H1 (cell line): ENCODE measurements around the gene DCTD. TPM values are rescaled to one million over a fixed set of nuclear protein-coding genes. Genes with fewer than 3 reads are reported as not detected.

Experiments
- CTCF ChIA-PET: fragments of 300-600 bp; sonication (Branson Sonifier 250); formaldehyde crosslinking; loops from one replicate; lab custom pipeline; 2021; ENCODE audit not compliant: partially characterized antibody; lab: Charles Lee
- POLR2A ChIA-PET: fragments of 300-600 bp; sonication (Branson Sonifier 250); formaldehyde crosslinking; loops from one replicate; lab custom pipeline; 2021; ENCODE audit warnings: inconsistent platforms; ENCODE audit not compliant: partially characterized antibody; lab: Charles Lee
- DNase-seq, 2 experiments: peaks; one replicate each; pipeline versions ENCODE4 v3.0.0 to v3.0.0-alpha.2; 2010 to 2022; ENCODE audit warnings: low spot score in 2 of 2, low read depth in 1 of 2, mixed read lengths in 1 of 2
- FAIRE-seq: peaks from 2 replicates; lab custom pipeline; 2011; peaks lifted over from hg19 to GRCh38; lab: Jason Lieb, UNC
- H2AFZ ChIP-seq: 2 replicates; pipeline ENCODE4 v1.8.1; 2012; ENCODE audit warnings: low read length, inconsistent platforms
- H2AK5ac ChIP-seq: 2 replicates; pipeline ENCODE4 v1.6.1; 2013; ENCODE audit warnings: low read depth, low read length
- H2BK120ac ChIP-seq: replicated peaks from 2 replicates; pipeline ENCODE3; 2013; ENCODE audit warnings: low read depth, low read length, inconsistent platforms
- H2BK12ac ChIP-seq: 2 replicates; pipeline ENCODE4 v1.6.1; 2013; ENCODE audit warnings: low read depth, low read length
- H2BK15ac ChIP-seq: 2 replicates; pipeline ENCODE4 v1.6.1; 2013; ENCODE audit warnings: low read length
- H2BK20ac ChIP-seq: 2 replicates; pipeline ENCODE4 v1.6.1; 2013; ENCODE audit warnings: low read length
- H2BK5ac ChIP-seq: 2 replicates; pipeline ENCODE4 v1.6.1; 2013; ENCODE audit warnings: low read depth, low read length
- H3K14ac ChIP-seq: 2 replicates; pipeline ENCODE4 v1.6.1; 2013; ENCODE audit warnings: inconsistent platforms; ENCODE audit not compliant: insufficient read length
- H3K18ac ChIP-seq: 2 replicates; pipeline ENCODE4 v1.6.1; 2013; ENCODE audit warnings: low read length; ENCODE audit errors: extremely low read depth
- H3K23ac ChIP-seq: 2 replicates; pipeline ENCODE4 v1.6.1; 2013; ENCODE audit warnings: inconsistent platforms; ENCODE audit not compliant: insufficient read length
- H3K23me2 ChIP-seq: 2 replicates; pipeline ENCODE4 v1.6.1; 2013; ENCODE audit warnings: low read depth, low read length
- H3K27ac ChIP-seq: 2 replicates; pipeline ENCODE4 v1.6.1; 2011; ENCODE audit warnings: low read depth, low read length, inconsistent platforms
- H3K27me3 ChIP-seq, 4 experiments: replicated peaks in 1 of 4; 1 replicate in 1 of 4; 2 replicates in 3 of 4; pipeline versions ENCODE4 v1.6.1 to v1.8.1; 2011 to 2013; ENCODE audit warnings: low read length in 3 of 4, mild to moderate bottlenecking in 3 of 4, inconsistent platforms in 2 of 4, mixed read lengths in 2 of 4, moderate library complexity in 1 of 4; ENCODE audit not compliant: control insufficient read depth in 3 of 4, insufficient read depth in 3 of 4; ENCODE audit errors: extremely low read depth in 1 of 4
- H3K36me3 ChIP-seq, 4 experiments: 2 replicates each; pipeline versions ENCODE4 v1.6.1 to v1.8.1; 2011 to 2013; ENCODE audit warnings: mild to moderate bottlenecking in 4 of 4, low read length in 3 of 4, moderate library complexity in 2 of 4, control low read depth in 1 of 4, inconsistent platforms in 1 of 4; ENCODE audit not compliant: insufficient read depth in 4 of 4, control insufficient read depth in 2 of 4
- H3K4ac ChIP-seq: replicated peaks from 2 replicates; pipeline ENCODE3; 2013; ENCODE audit warnings: low read length, low read depth, mixed read lengths, inconsistent platforms; ENCODE audit not compliant: insufficient read length
- H3K4me1 ChIP-seq, 4 experiments: replicated peaks in 1 of 4; 1 replicate in 1 of 4; 2 replicates in 3 of 4; pipeline versions ENCODE4 v1.6.1 to v1.8.1; 2011 to 2013; ENCODE audit warnings: low read length in 3 of 4, inconsistent platforms in 2 of 4, mixed read lengths in 1 of 4; ENCODE audit not compliant: insufficient read depth in 4 of 4, control insufficient read depth in 3 of 4
- H3K4me2 ChIP-seq, 2 experiments: 2 replicates each; pipeline versions ENCODE4 v1.6.1 to v1.8.1; 2011 to 2013; ENCODE audit warnings: low read depth in 2 of 2, low read length in 2 of 2, control low read depth in 1 of 2, inconsistent platforms in 1 of 2, mild to moderate bottlenecking in 1 of 2; ENCODE audit not compliant: insufficient read depth in 1 of 2
- H3K4me3 ChIP-seq, 4 experiments: fragments of 200-600, 300-600 bp in 1 of 4; sonication (generic), shearing (Covaris generic), sonication (Bioruptor Twin) in 1 of 4; 2 replicates each; pipeline versions ENCODE4 v1.5.1 to v1.8.1; 2011 to 2016; ENCODE audit warnings: low read length in 4 of 4, low read depth in 3 of 4, control low read depth in 2 of 4, inconsistent platforms in 2 of 4, mild to moderate bottlenecking in 2 of 4, mixed read lengths in 1 of 4, moderate library complexity in 1 of 4; ENCODE audit not compliant: insufficient read depth in 2 of 4; ENCODE audit errors: extremely low read depth in 1 of 4
- H3K56ac ChIP-seq: replicated peaks from 2 replicates; pipeline ENCODE3; 2013; ENCODE audit warnings: low read depth, mild to moderate bottlenecking, mixed read lengths, low read length, inconsistent platforms; ENCODE audit not compliant: insufficient read length
- H3K79me1 ChIP-seq: 2 replicates; pipeline ENCODE4 v1.6.1; 2013; ENCODE audit warnings: low read depth, low read length, control low read depth
- H3K79me2 ChIP-seq, 2 experiments: 2 replicates each; pipeline versions ENCODE4 v1.6.1 to v1.8.1; 2012 to 2013; ENCODE audit warnings: low read length in 2 of 2, mild to moderate bottlenecking in 2 of 2, inconsistent platforms in 1 of 2; ENCODE audit not compliant: insufficient read depth in 2 of 2, control insufficient read depth in 1 of 2
- H3K9ac ChIP-seq, 4 experiments: replicated peaks in 1 of 4; 1 replicate in 1 of 4; 2 replicates in 3 of 4; pipeline versions ENCODE4 v1.6.1 to v1.8.1; 2011 to 2013; ENCODE audit warnings: low read depth in 3 of 4, low read length in 3 of 4, control low read depth in 2 of 4, mild to moderate bottlenecking in 2 of 4, moderate library complexity in 2 of 4, inconsistent platforms in 1 of 4; ENCODE audit errors: extremely low read depth in 1 of 4
- H3K9me3 ChIP-seq, 2 experiments: 2 replicates each; pipeline versions ENCODE4 v1.6.1 to v1.8.1; 2012 to 2013; ENCODE audit warnings: mild to moderate bottlenecking in 2 of 2, moderate library complexity in 2 of 2, control low read depth in 1 of 2, inconsistent platforms in 1 of 2, low read depth in 1 of 2, low read length in 1 of 2, mixed read lengths in 1 of 2; ENCODE audit not compliant: insufficient read depth in 2 of 2
- H4K20me1 ChIP-seq, 2 experiments: replicated peaks in 1 of 2; 2 replicates each; pipeline versions ENCODE3 to v1.8.1; 2011 to 2013; ENCODE audit warnings: inconsistent platforms in 2 of 2, low read length in 2 of 2, mild to moderate bottlenecking in 1 of 2; ENCODE audit not compliant: insufficient read depth in 2 of 2, control insufficient read depth in 1 of 2
- H4K5ac ChIP-seq: 2 replicates; pipeline ENCODE4 v1.6.1; 2013; ENCODE audit warnings: low read length, low read depth, mixed read lengths, inconsistent platforms; ENCODE audit not compliant: insufficient read length
- H4K8ac ChIP-seq: 2 replicates; pipeline ENCODE4 v1.8.0; 2013; ENCODE audit warnings: mild to moderate bottlenecking, moderate library complexity, low read length, inconsistent platforms; ENCODE audit not compliant: insufficient read depth; ENCODE audit errors: extremely low read depth
- H4K91ac ChIP-seq: replicated peaks from 2 replicates; pipeline ENCODE3; 2013; ENCODE audit warnings: low read length, mixed read lengths, inconsistent platforms; ENCODE audit not compliant: insufficient read length
- CHD1 ChIP-seq: IDR thresholded peaks from 2 replicates; pipeline ENCODE4 v1.6.1; 2012; ENCODE audit warnings: low read depth, low read length, improper control_type of control experiment
- EGR1 ChIP-seq: IDR thresholded peaks from 2 replicates; pipeline ENCODE4 v1.6.1; 2011; ENCODE audit warnings: low read depth, low read length, borderline replicate concordance
- TCF12 ChIP-seq: IDR thresholded peaks from 2 replicates; pipeline ENCODE4 v1.6.1; 2011; ENCODE audit warnings: low read depth, mild to moderate bottlenecking, low read length
- WGBS, 2 experiments: shearing (Covaris generic) in 1 of 2; methylation state at CpG; one replicate each; pipeline versions ENCODE4 v1.1.6 to v1.1.7; 2013 to 2015; ENCODE audit warnings: low lambda C conversion rate in 2 of 2, mixed read lengths in 2 of 2, inconsistent platforms in 1 of 2, low coverage in 1 of 2, missing lambda C conversion rate in 1 of 2; ENCODE audit not compliant: insufficient replicate concordance in 2 of 2, insufficient coverage in 1 of 2, insufficient read length in 1 of 2; ENCODE audit errors: extremely low coverage in 1 of 2, missing lambda C conversion rate in 1 of 2; 5-methylcytosine and 5-hydroxymethylcytosine counted together
- polyA plus RNA-seq, 7 experiments: library from polyadenylated mRNA; depleted of rRNA in 3 of 7; stranded (reverse) in 5 of 7; unstranded in 2 of 7; fragments of >200 nt in 5 of 7; fragments of 200-250 nt in 2 of 7; gene quantifications; 1 replicate in 5 of 7; 2 replicates in 1 of 7; 4 replicates in 1 of 7; pipeline versions ENCODE4 v1.2.1 to v1.2.3, GENCODE V29; 2011 to 2013; ENCODE audit warnings: missing spikeins in 2 of 7, mixed read lengths in 2 of 7
- total RNA-seq: library from RNA; stranded (reverse); fragmentation: NEBNext Ultra II Directional; extraction: Animal tissue kit (Norgen Biotek cat#: 25700); gene quantifications from 2 replicates; pipeline ENCODE4 v1.2.1, GENCODE V29; 2021

Gene DCTD
- total and polyA plus RNA-seq, 2 of the 8 experiments (the other 6 are each of a cell fraction or from before 2014, with no cell fraction given): 60.2 to 69.5 TPM

GRCh38 chr4:182866746-182867145 is 50.4 kb downstream of the DCTD start:
- H4K20me1 ChIP-seq: no peaks in the 10 kb centered on the region
- H2BK15ac ChIP-seq: no peak overlapping the region
- H2BK5ac ChIP-seq: no peak overlapping the region; the same call in 1 of the 2 replicates
- H3K23ac ChIP-seq: no peak overlapping the region
- peak overlapping the region; percentile 55; the same call in 1 of the 2 replicates for H2BK20ac ChIP-seq
- H3K18ac ChIP-seq: no peak overlapping the region
- FAIRE-seq: no peak
- no peak overlapping the region for H3K4ac ChIP-seq
- no peaks in the 10 kb centered on the region for H3K23me2 ChIP-seq
- H2AK5ac ChIP-seq: no peak overlapping the region
- ChIA-PET CTCF (interaction anchor here (0.6 kb wide), 1 partner anchor 37 kb away, joined by 4 read pairs; no protein-coding TSS in a partner anchor), POLR2A (no interaction called here)
- H3K4me2 ChIP-seq: no peak overlapping the region
- H3K79me2 ChIP-seq: no peaks in the 10 kb centered on the region
- H4K5ac ChIP-seq: no peak overlapping the region
- no peak overlapping the region for H3K56ac ChIP-seq
- H3K27me3 ChIP-seq: no peaks in the 10 kb centered on the region
- no peak overlapping the region for H3K27ac ChIP-seq
- no peak overlapping the region for H2BK12ac ChIP-seq
- TF ChIP-seq CHD1 (no peak), EGR1 (no peak), TCF12 (no peak)
- H4K91ac ChIP-seq: no peak overlapping the region
- no peaks in the 10 kb centered on the region for H3K79me1 ChIP-seq
- no peaks in the 10 kb centered on the region for H3K9me3 ChIP-seq
- peak overlapping the region; percentile 18; the same call in 1 of the 2 replicates for H2AFZ ChIP-seq
- no peak overlapping the region for H4K8ac ChIP-seq
- DNase-seq: no peak
- no peak overlapping the region for H3K9ac ChIP-seq
- H3K4me1 ChIP-seq: peaks cover 0 to 11% (median 6%) of the 10 kb centered on the region in 4 experiments; a peak in 6 of 7 replicates
- H2BK120ac ChIP-seq: no peak overlapping the region
- H3K14ac ChIP-seq: no peak overlapping the region
- H3K4me3 ChIP-seq: no peak overlapping the region
- no peaks in the 10 kb centered on the region for H3K36me3 ChIP-seq
- WGBS, 2 experiments: 82% methylated on average over 5 of the region's 5 CpGs; no CpG with 5 or more reads in 1 of the 2 experiments
